GM12801 (cell line): ENCODE measurements around the gene FN3K.

Source experiments
- TF ChIP-seq, protein P1 (sequence below): IDR thresholded peaks from one replicate; pipeline ENCODE4 v1.5.1; 2011; ENCODE audit warnings: control low read depth; ENCODE audit not compliant: insufficient read length; ENCODE audit errors: extremely low read depth

Gene FN3K

DNA sequence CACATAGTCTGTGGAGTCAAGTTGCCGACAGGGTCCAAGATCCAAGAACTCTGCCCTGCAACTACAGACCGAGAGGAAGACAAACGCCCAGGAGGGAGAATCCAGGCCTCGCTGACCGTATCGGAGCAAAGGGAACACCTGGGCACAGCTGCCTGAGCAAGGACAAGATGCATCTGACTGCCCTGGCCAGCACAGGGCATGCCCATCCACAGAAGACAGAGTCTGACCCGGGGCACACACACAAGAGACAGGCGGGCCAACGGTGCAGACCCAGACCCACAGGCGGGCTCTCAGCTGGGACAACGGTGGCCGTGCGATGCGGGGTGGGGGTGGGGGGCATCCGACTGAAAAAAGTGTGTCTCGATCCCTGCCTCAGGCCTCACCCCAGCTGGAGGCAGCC lies 43.1 kb upstream of the FN3K start:
- TF ChIP-seq, protein P1, sequence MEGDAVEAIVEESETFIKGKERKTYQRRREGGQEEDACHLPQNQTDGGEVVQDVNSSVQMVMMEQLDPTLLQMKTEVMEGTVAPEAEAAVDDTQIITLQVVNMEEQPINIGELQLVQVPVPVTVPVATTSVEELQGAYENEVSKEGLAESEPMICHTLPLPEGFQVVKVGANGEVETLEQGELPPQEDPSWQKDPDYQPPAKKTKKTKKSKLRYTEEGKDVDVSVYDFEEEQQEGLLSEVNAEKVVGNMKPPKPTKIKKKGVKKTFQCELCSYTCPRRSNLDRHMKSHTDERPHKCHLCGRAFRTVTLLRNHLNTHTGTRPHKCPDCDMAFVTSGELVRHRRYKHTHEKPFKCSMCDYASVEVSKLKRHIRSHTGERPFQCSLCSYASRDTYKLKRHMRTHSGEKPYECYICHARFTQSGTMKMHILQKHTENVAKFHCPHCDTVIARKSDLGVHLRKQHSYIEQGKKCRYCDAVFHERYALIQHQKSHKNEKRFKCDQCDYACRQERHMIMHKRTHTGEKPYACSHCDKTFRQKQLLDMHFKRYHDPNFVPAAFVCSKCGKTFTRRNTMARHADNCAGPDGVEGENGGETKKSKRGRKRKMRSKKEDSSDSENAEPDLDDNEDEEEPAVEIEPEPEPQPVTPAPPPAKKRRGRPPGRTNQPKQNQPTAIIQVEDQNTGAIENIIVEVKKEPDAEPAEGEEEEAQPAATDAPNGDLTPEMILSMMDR = no peak

DNA sequence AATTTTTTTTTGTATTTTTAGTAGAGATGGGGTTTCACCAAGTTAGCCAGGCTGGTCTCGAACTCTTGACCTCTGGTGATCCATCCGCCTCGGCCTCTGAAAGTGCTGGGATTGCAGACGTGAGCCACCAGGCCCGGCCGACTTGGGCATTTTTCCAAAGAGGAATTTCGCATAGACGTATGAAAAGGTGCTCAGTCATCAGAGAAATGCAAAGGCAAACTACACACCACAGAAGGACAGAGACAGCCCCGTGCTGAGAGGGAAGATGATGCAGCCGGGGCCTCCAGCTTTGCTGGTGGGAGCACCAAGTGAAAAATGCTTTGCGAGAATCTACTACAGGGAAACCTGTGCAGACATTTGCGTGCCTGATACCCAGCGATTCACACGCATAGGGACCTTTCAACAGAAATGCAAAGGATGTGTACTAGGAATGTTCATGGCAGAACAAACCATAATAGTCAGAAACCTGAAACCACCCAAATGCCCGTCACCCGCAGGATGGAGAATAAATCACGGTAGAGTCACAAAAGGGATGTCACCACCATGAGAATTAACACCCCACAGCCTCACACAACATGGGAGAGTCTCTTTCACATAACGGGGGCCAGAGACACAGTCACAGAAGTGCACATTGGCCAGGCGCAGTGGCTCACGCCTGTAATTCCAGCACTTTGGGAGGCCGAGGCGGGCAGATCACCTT lies 42.1 kb upstream of the FN3K start:
- TF ChIP-seq, protein P1 = no peak

DNA sequence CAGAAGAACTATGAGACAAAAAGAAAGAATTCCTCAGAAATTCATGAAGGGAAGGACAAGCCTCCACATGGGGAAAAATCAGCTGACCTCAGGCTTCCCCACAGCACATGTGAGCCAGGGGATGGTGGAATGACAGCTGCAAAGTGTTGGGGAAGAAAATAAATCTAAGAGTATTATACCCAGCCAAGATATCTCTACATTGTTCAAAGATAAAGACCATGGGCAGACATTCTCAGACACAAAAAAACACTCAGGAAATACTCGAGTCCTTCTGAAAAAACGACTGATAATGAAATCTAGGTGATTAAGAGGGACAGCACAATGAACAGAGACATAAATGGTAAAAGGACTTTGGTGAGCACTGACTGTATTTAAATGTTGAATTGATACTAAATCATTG lies 40.8 kb upstream of the FN3K start:
- TF ChIP-seq, protein P1 = no peak

DNA sequence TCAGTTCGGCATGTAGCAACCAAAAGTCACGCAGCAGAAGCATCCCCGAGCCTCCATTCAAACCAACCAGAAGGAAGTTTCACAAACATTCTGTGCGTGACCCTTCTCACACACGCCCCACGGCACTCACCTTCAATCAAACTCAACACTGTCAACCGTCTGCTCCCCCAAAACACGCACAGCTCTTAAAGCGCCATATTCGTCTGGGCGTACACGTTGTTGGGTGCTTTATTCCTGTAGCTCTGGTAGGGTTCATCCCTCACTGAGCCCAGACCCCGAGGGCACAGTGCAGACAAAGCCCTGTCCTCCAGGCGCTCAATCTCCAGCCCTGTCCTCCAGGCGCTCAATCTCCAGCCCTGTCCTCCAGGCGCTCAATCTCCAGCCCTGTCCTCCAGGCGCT lies 39.2 kb upstream of the FN3K start:
- TF ChIP-seq, protein P1 = no peak

DNA sequence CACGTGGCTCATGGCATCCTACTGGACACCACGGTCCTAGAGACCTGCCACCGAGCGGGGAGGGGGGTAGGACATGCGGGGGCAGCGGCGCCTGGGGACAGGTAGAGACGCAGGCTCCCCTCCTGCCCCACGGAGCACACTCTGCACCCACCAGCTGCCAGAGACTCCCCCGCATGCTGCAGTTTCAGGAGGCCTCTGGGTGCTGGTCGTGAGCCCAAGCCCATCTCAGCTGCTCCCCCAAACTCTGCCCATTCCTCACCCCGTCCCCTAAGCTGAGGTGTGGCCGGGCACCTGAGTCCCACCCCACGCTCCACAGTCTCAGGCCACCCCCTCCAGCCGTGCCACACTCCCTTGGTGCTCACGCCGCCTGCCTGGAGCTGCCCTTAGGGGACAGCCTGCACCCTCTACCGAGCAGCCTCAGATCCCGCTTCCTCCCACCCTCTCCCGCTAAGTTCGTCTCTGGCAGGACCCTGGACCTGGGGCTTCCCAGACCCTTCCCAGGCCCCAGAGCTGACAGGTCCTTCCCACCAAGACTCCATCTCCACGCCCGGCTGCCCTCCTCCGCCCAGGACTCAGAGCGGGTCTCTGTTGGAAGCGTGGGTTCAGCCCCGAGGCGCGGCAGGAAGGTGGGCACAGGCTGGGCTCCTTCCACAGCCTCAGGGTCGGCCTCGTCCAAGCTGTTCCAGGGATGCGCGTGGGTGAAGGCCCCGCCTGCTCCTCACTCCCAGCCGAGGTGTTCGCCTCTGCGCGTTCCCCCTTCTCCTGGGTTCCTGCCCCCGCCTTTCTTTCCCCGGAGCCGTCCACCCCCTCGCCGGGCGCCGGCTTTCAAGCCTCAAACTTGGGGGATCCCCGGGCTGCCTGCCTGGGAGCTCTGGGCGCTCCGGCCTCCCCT lies 38.3 kb upstream of the FN3K start:
- TF ChIP-seq, protein P1 = no peak

DNA sequence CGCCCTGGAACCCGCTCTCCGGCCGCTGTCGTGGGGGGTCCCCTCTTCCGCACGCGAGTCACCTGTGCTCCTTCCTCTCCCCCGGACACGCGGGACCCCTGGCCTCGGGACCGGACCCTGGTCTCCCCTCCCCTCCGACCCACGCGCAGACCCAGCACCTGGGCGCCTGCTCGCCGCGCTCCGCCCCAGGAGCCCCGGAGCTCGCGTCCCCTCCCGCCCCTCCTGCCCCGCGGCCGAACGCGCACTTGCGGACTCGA lies 37.7 kb upstream of the FN3K start:
- TF ChIP-seq, protein P1 = no peak

DNA sequence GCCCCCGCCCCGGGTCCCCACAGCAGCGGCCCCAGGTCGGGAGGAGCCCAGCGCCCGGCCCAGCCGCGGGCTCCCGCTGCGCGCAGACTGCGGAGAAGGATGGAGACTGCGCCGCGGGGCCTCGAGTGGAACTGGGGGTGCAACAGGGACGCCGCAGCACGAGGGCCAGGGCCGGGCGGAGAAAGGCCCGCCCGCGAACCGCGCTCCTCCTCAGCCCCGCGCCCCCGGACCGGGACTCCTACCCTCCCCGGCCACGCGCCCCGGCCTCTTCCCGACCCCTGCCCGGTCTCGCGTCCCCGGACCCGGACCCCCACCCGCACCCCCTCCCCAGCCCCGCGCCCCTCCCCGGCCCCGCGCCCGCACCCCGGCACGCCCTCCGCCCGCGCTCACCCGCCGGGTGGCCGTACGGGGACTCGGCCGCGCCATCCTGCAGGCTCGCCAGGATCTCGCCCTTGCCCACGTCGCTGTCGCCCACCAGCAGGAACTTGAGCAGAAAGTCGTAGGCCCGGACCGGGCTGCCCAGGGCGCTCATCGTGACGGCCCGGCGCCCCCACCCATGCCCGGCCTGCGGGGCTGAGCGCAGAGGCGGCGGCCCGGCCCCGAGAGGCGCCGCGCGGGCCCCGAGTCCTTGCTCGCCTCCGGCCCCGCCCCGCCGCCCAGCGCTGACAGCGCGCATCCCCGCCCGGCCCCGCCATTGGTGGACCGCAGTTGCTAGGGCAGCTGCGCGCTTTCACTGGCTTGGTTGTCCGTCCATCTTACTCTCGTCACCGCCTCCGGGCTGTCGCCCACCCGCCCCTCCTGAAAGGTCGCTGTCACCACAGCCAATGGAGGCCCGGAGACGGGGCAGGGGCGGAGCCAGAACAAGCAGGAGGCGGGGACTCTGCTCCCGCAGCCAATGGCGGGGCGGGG lies 37.1 kb upstream of the FN3K start, which contains the start of gene RAB40B:
Gene RAB40B (minus strand): TSS at position 634 of the 909 bp plus-strand sequence. CDS start 102 bp downstream, at position 532.
- TF ChIP-seq, protein P1 = no peak
